Heart left ventricle (tissue), 16 donors: ENCODE measurements around the gene CRMP1. TPM values are rescaled to one million over a fixed set of nuclear protein-coding genes. Genes with fewer than 3 reads are reported as not detected.
A peak's percentile ranks its signal among the peaks of the same experiment; 100 is the strongest.

Source experiments
- ATAC-seq, 4 donors: fragments of 200-7000 bp; cut with Tn5 transposase; one replicate each; pipeline ENCODE4 v1.9.1; 2020 to 2022; ENCODE audit warnings: moderate library complexity in 4 of 4, mild to moderate bottlenecking in 3 of 4, moderate number of reproducible peaks in 1 of 4
- DNase-seq, 5 donors: peaks; one replicate each; pipeline ENCODE4 v3.0.0-alpha.2; 2020
- H3K27ac ChIP-seq, 12 donors: fragments of 200-600 bp; sonication (generic) in 4 of 12; one replicate each; pipeline versions ENCODE4 v1.5.0 to v1.8.0; 2016 to 2022; ENCODE audit warnings: mild to moderate bottlenecking in 2 of 12
- H3K27me3 ChIP-seq, 9 donors: fragments of 200-600 bp; sonication (generic) in 2 of 9; one replicate each; pipeline versions ENCODE4 v1.5.1 to v1.8.0; 2016 to 2022; ENCODE audit warnings: mild to moderate bottlenecking in 3 of 9
- H3K36me3 ChIP-seq, 9 donors: fragments of 200-600 bp; sonication (generic) in 2 of 9; one replicate each; pipeline versions ENCODE4 v1.5.0 to v1.8.0; 2018 to 2022; ENCODE audit warnings: mild to moderate bottlenecking in 2 of 9
- H3K4me1 ChIP-seq, 12 donors: fragments of 200-600 bp; sonication (generic) in 4 of 12; one replicate each; pipeline versions ENCODE4 v1.5.0 to v1.8.0; 2016 to 2022; ENCODE audit warnings: mild to moderate bottlenecking in 3 of 12
- H3K4me3 ChIP-seq, 12 donors: fragments of 200-600 bp; sonication (generic) in 4 of 12; one replicate each; pipeline versions ENCODE4 v1.5.0 to v1.8.0; 2017 to 2022; ENCODE audit warnings: mild to moderate bottlenecking in 9 of 12, moderate library complexity in 4 of 12
- H3K9me3 ChIP-seq, 12 donors: fragments of 200-600 bp; sonication (generic) in 4 of 12; one replicate each; pipeline versions ENCODE4 v1.5.0 to v1.8.0; 2016 to 2022; ENCODE audit warnings: mild to moderate bottlenecking in 1 of 12
- CTCF ChIP-seq, 12 donors: fragments of 200-600 bp; sonication (generic) in 4 of 12; IDR thresholded peaks; one replicate each; pipeline versions ENCODE4 v1.5.0 to v1.8.0; 2018 to 2022; ENCODE audit warnings: antibody characterized with exemption in 12 of 12, mild to moderate bottlenecking in 5 of 12
- POLR2A ChIP-seq, 2 donors: fragments of 450-650 bp; IDR thresholded peaks; one replicate each; pipeline ENCODE4 v1.6.1; 2017; ENCODE audit warnings: antibody characterized with exemption in 2 of 2, mild to moderate bottlenecking in 2 of 2, moderate library complexity in 2 of 2
- WGBS, 4 donors: extraction: QIAGEN DNeasy Blood & Tissue Kit in 2 of 4; methylation state at CpG; one replicate each; pipeline versions ENCODE4 v1.1.5 to v1.1.7; 2013 to 2018; 5-methylcytosine and 5-hydroxymethylcytosine counted together
- intact Hi-C, 10 donors: fragments of 100-400 bp; cut with DNase I; formaldehyde crosslinking; loops; one replicate each; pipeline versions ENCODE4 v1.11.1 to v1.14.2; 2022
- polyA plus RNA-seq, 2 donors: library from polyadenylated mRNA; stranded (reverse); fragments of 200-250 nt; gene quantifications; one replicate each; pipeline ENCODE4 v1.2.3, GENCODE V29; 2013
- total RNA-seq, 9 donors: library from RNA; depleted of rRNA in 2 of 9; stranded (reverse); fragments of >200 nt in 2 of 9; fragmentation: NEBNext Ultra II Directional in 3 of 9; extraction: Animal tissue kit (Norgen Biotek cat#: 25700) in 3 of 9; gene quantifications; one replicate each; pipeline versions ENCODE4 v1.1.0 to v1.2.4, GENCODE V29; 2016 to 2023
- donor health status: ischemic (EF 13 %, LVEDD 7.1; RV severe dilation, severe dysfunction).
- donor health status: healthy with polysubstance abuse.
- donor health status: DM: no; HTN: yes; CAD: no.
- donor health status: DM: no; HTN: no; CAD: no.
- donor health status: ischemic (EF 25% LVEDD 6.9; RV normal size, moderate dysfunction).
- donor health status: ischemic (EF 25% LVEDD 5.7; RV mildly dilated, moderate dysfunction).
- donor health status: healthy.
- donor health status: DM: yes; HTN: yes; CAD: no.
- donor health status: ischemic (EF 35%, LVEDD 5.7; RV mildly dilated, moderate dysfunction).
- donor health status: nonischemic (EF 11% LVEDD 7.7; RV severe dilation, severe dysfunction).
- donor health status: DM: yes; HTN: yes; CAD: no.
- donor health status: PGD.
- donor health status: ischemic (EF 29% LVEDD 5.4; RV normal size, mild dysfunction).
- donor health status: nonischemic (EF 23%, LVEDD 6.1; RV moderate dilation, normal function).

Gene CRMP1
- total and polyA plus RNA-seq, 11 donors = 0.34 to 2.4 (median 0.93) TPM

GRCh38 chr4:5852523-5853202 lies 40.2 kb downstream of the CRMP1 start:
- H3K36me3 ChIP-seq = no peaks in the 10 kb centered on the region
- ATAC-seq (no peak), DNase-seq (no peak)
- no peaks in the 10 kb centered on the region for H3K9me3 ChIP-seq
- no peak overlapping the region for H3K4me3 ChIP-seq
- H3K27me3 ChIP-seq = peaks cover 0 to 9% (median 0%) of the 10 kb centered on the region in 9 donors
- H3K4me1 ChIP-seq = no peaks in the 10 kb centered on the region
- TF ChIP-seq CTCF (IDR thresholded peaks at IDR 0.05) (no peak), POLR2A (IDR thresholded peaks at IDR 0.05) (no peak)
- intact Hi-C loops = no loop called here
- H3K27ac ChIP-seq = no peak overlapping the region
- 77 to 87% (median 83%) methylated on average over 9 of the region's 9 CpGs for WGBS, 4 donors

GRCh38 chr4:5851637-5852301 lies 41.1 kb downstream of the CRMP1 start:
- H3K4me1 ChIP-seq = no peaks in the 10 kb centered on the region
- 71 to 80% (median 72%) methylated on average over 4 of the region's 4 CpGs for WGBS, 4 donors
- intact Hi-C loops = no loop called here
- TF ChIP-seq CTCF (IDR thresholded peaks at IDR 0.05) (no peak), POLR2A (IDR thresholded peaks at IDR 0.05) (no peak)
- ATAC-seq = no peak
- H3K27ac ChIP-seq = no peak overlapping the region
- DNase-seq = no peak
- H3K27me3 ChIP-seq = peaks cover 0 to 9% (median 0%) of the 10 kb centered on the region in 9 donors
- H3K36me3 ChIP-seq = no peaks in the 10 kb centered on the region
- H3K9me3 ChIP-seq = no peaks in the 10 kb centered on the region
- H3K4me3 ChIP-seq = no peak overlapping the region

GRCh38 chr4:5845035-5845905 lies 47.6 kb downstream of the CRMP1 start:
- WGBS, 4 donors = 61 to 69% (median 65%) methylated on average over 12 to 13 of the region's 13 CpGs
- H3K9me3 ChIP-seq = no peaks in the 10 kb centered on the region
- H3K4me1 ChIP-seq = peaks cover 0 to 19% (median 4%) of the 10 kb centered on the region in 12 donors
- H3K36me3 ChIP-seq = no peaks in the 10 kb centered on the region
- ATAC-seq = peak in 1 of 4 donors; percentile 12
- no peak overlapping the region for H3K4me3 ChIP-seq
- no peak for TF ChIP-seq POLR2A (IDR thresholded peaks at IDR 0.05)
- no peak for TF ChIP-seq CTCF (IDR thresholded peaks at IDR 0.05)
- peak overlapping the region in 1 of 12 donors; percentile 28 for H3K27ac ChIP-seq
- DNase-seq = peak in 1 of 5 donors; percentile 39
- intact Hi-C loops = no loop called here
- no peaks in the 10 kb centered on the region for H3K27me3 ChIP-seq
